ENCODE results near the gene KDM4B. TPM values are rescaled to one million over a fixed set of nuclear protein-coding genes. Genes with fewer than 3 reads are reported as not detected.

Gene KDM4B
- total and polyA plus RNA-seq, 10 of the 15 experiments (the other 5 are each of a cell fraction or from before 2014, with no cell fraction given): 0.47 to 49.6 (median 16.2) TPM

GRCh38 chr19:4993683-4994082, 24.8 kb downstream of the KDM4B start (continued):
- no peak for TF ChIP-seq EP300 (IDR thresholded peaks at IDR 0.05; ENCODE audit: borderline replicate concordance in 1 of 2, control insufficient read depth in 1 of 2, low read depth in 2 of 2, low read length in 2 of 2)
- TF ChIP-seq RCOR1 (conservative IDR thresholded peaks at IDR 0.05; ENCODE audit: low read depth, low read length): no peak
- no peak for TF ChIP-seq FOS (IDR thresholded peaks at IDR 0.05; ENCODE audit: borderline replicate concordance, extremely low read depth, insufficient read length)
- TF ChIP-seq ZNF687 (IDR thresholded peaks at IDR 0.05): no peak

- ChIA-PET POLR2A (no interaction called here), RAD21 (ENCODE audit: unreplicated experiment) (no interaction called here), CTCF (interaction anchor here (1.0 kb wide), 1 partner anchor 187 kb away, joined by 3 read pairs; no protein-coding TSS in a partner anchor), SMC1A (ENCODE audit: uncharacterized antibody, unreplicated experiment) (no interaction called here)
- H3K79me2 ChIP-seq (ENCODE audit: control insufficient read depth, insufficient read depth, low read length): peaks cover 18% of the 10 kb centered on the region
- no peak overlapping the region for H3K27ac ChIP-seq (ENCODE audit: control insufficient read depth, insufficient read depth)
- no peak overlapping the region for H2AFZ ChIP-seq (ENCODE audit: control insufficient read depth, low read depth, low read length)
- H3K4me3 ChIP-seq: no peak overlapping the region
- in situ Hi-C loops (cut with MboI): no loop called here
- FAIRE-seq (no peak), ATAC-seq (no peak), DNase-seq (ENCODE audit: low read depth, low spot score) (no peak)
- H3K4me2 ChIP-seq (ENCODE audit: control insufficient read depth, insufficient read depth): no peak overlapping the region
- no peaks in the 10 kb centered on the region; the same call in 2 of the 3 replicates for H3K9me3 ChIP-seq (replicated peaks; ENCODE audit: control insufficient read depth, insufficient read depth, low read length)
- H3K4me1 ChIP-seq (ENCODE audit: control insufficient read depth, insufficient read depth, low read length): no peaks in the 10 kb centered on the region
- no TSS peak for BruUV-seq (replicated peaks)
- H3K9ac ChIP-seq (ENCODE audit: control insufficient read depth, insufficient read depth, low read length): no peak overlapping the region
- intact Hi-C loops (cut with micrococcal nuclease; ENCODE audit: unreplicated experiment): no loop called here
- peaks cover 6 to 8% of the 10 kb centered on the region in 2 experiments; a peak in 3 of 4 replicates for H3K36me3 ChIP-seq (ENCODE audit: control insufficient read depth in 2 of 2, insufficient read depth in 2 of 2, low read length in 1 of 2)
- 0 out of 2 replicates have a peak, but pooled peaks cover 3% of the 10 kb centered on the region for H4K20me1 ChIP-seq (ENCODE audit: control insufficient read depth, insufficient read depth)
- TF ChIP-seq FOXK2 (IDR thresholded peaks at IDR 0.05): no peak
- 44% methylated on average over 5 of the region's 5 CpGs for WGBS (ENCODE audit: insufficient coverage, insufficient replicate concordance, low lambda C conversion rate, missing lambda C conversion rate)
- H3K27me3 ChIP-seq (replicated peaks in 1 of 2; ENCODE audit: control insufficient read depth in 2 of 2, insufficient read depth in 2 of 2, low read length in 1 of 2): no peaks in the 10 kb centered on the region
Measured at GRCh38 chr19:4996701-4997100, 27.8 kb downstream of the KDM4B start.

Measured in GM12878 (cell line).